SH-SY5Y (cell line): ENCODE results near the gene ERG28.

Experiments
- GATA2 ChIP-seq: IDR thresholded peaks from 2 replicates; pipeline ENCODE4 v1.6.1; 2011; ENCODE audit warnings: mild to moderate bottlenecking, low read depth, low read length
- GATA3 ChIP-seq: IDR thresholded peaks from 2 replicates; pipeline ENCODE4 v1.6.1; 2011; ENCODE audit warnings: low read depth, mild to moderate bottlenecking, low read length, moderate library complexity

DNA sequence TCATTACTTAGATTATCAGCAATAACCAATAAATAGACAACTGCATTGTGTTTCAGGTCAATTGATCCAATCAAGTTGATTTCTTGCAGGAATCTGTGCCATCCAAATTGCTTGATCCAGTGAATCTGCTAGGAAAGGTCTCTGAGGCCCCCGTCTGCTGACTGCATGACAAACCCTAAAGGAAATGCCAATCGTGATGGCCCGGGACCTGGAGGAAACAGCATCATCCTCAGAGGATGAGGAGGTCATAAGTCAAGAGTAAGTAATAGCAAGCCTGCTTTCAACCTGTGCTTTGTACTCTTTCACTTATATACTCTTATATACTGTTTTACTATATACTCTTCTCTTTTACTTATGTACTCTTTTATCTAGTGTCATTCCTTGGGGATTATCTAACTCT lies 2.3 kb upstream of the ERG28 start:
- no peak for TF ChIP-seq GATA2
- TF ChIP-seq GATA3: no peak
